HFFc6 (cell line): Measurements from ENCODE around the gene TNNI2. TPM values are rescaled to one million over a fixed set of nuclear protein-coding genes. Genes with fewer than 3 reads are reported as not detected.

ENCODE experiments used
- DNase-seq: peaks from one replicate; pipeline ENCODE4 v3.0.0-alpha.2; 2018
- H3K27ac Mint-ChIP-seq: 2 replicates; pipeline ENCODE4 v1.8.0; 2020; ENCODE audit warnings: mild to moderate bottlenecking, mixed read lengths
- H3K27me3 Mint-ChIP-seq: 2 replicates; pipeline ENCODE4 v1.8.0; 2021; ENCODE audit warnings: mild to moderate bottlenecking, moderate library complexity, mixed read lengths; ENCODE audit not compliant: insufficient read depth
- H3K36me3 Mint-ChIP-seq: 2 replicates; pipeline ENCODE4 v1.8.0; 2021; ENCODE audit warnings: low read depth, mixed read lengths
- H3K4me1 Mint-ChIP-seq: 2 replicates; pipeline ENCODE4 v1.8.0; 2020; ENCODE audit warnings: low read depth, mixed read lengths
- H3K4me3 Mint-ChIP-seq: 2 replicates; pipeline ENCODE4 v1.8.0; 2020; ENCODE audit warnings: mild to moderate bottlenecking, moderate library complexity, mixed read lengths
- H3K9me3 Mint-ChIP-seq: 2 replicates; pipeline ENCODE4 v1.8.0; 2020; ENCODE audit warnings: mild to moderate bottlenecking, mixed read lengths
- CTCF ChIP-seq: fragments of 200-600 bp; sonication (generic); IDR thresholded peaks from 2 replicates; pipeline ENCODE4 v1.5.0; 2021; ENCODE audit warnings: antibody characterized with exemption, mild to moderate bottlenecking
- total RNA-seq, 6 experiments: library from RNA; stranded (reverse); fragmentation: NEBNext Ultra II Directional; extraction: Animal tissue kit (Norgen Biotek cat#: 25700); gene quantifications; 2 replicates in 1 of 6; 3 replicates in 5 of 6; pipeline ENCODE4 v1.2.3, GENCODE V29; 2021

The TNNI2 gene
- total RNA-seq, 6 experiments from 2014 or later = not detected

- no peak overlapping the region for H3K27ac Mint-ChIP-seq
- no peak for DNase-seq
Observed at GRCh38 chr11:1866776-1867175, 28.0 kb downstream of the TNNI2 start.

GRCh38 chr11:1867381-1867780 lies 28.6 kb downstream of the TNNI2 start:
- Mint-ChIP-seq H3K4me1 (peaks cover 20% of the 10 kb centered on the region), H3K36me3 (no peaks in the 10 kb centered on the region), H3K9me3 (no peaks in the 10 kb centered on the region), H3K27ac (no peak overlapping the region), H3K27me3 (peaks cover 3% of the 10 kb centered on the region), H3K4me3 (no peak overlapping the region)
- TF ChIP-seq CTCF = no peak
- DNase-seq = no peak

More at GRCh38 chr11:1866776-1867175, 28.0 kb downstream of the TNNI2 start:
- Mint-ChIP-seq H3K36me3 (no peaks in the 10 kb centered on the region), H3K4me3 (no peak overlapping the region), H3K27me3 (peaks cover 3% of the 10 kb centered on the region), H3K9me3 (no peaks in the 10 kb centered on the region), H3K4me1 (peaks cover 20% of the 10 kb centered on the region)
- no peak for TF ChIP-seq CTCF

GRCh38 chr11:1868056-1868635 lies 29.4 kb downstream of the TNNI2 start:
- Mint-ChIP-seq H3K27me3 (peaks cover 3% of the 10 kb centered on the region), H3K9me3 (no peaks in the 10 kb centered on the region), H3K4me3 (no peak overlapping the region)

GRCh38 chr11:1868636-1869291 lies 30.0 kb downstream of the TNNI2 start:
- no peak overlapping the region for H3K4me3 Mint-ChIP-seq
- peaks cover 3% of the 10 kb centered on the region for H3K27me3 Mint-ChIP-seq
- H3K36me3 Mint-ChIP-seq = no peaks in the 10 kb centered on the region
- H3K9me3 Mint-ChIP-seq = no peaks in the 10 kb centered on the region
- no peak overlapping the region for H3K27ac Mint-ChIP-seq
- DNase-seq = no peak
- peaks cover 8% of the 10 kb centered on the region for H3K4me1 Mint-ChIP-seq
- no peak for TF ChIP-seq CTCF

More at GRCh38 chr11:1868056-1868635, 29.4 kb downstream of the TNNI2 start:
- Mint-ChIP-seq H3K4me1 (peaks cover 15% of the 10 kb centered on the region), H3K36me3 (no peaks in the 10 kb centered on the region), H3K27ac (no peak overlapping the region)
- no peak for DNase-seq
- no peak for TF ChIP-seq CTCF

GRCh38 chr11:1869427-1870325 lies 30.9 kb downstream of the TNNI2 start:
- peaks cover 3% of the 10 kb centered on the region for H3K27me3 Mint-ChIP-seq
- H3K27ac Mint-ChIP-seq = no peak overlapping the region
- DNase-seq = no peak
- no peak overlapping the region for H3K4me3 Mint-ChIP-seq
- no peak for TF ChIP-seq CTCF
- H3K4me1 Mint-ChIP-seq = no peaks in the 10 kb centered on the region
- no peaks in the 10 kb centered on the region for H3K9me3 Mint-ChIP-seq
- no peaks in the 10 kb centered on the region for H3K36me3 Mint-ChIP-seq
